ENCODE results near the gene HRC.

HRC gene

GRCh38 chr19:49157445-49158224 is 2.4 kb upstream of the HRC start, which contains the start of gene TRPM4:
TRPM4 (plus strand) TSS chr19:49157792; CDS start chr19:49157867, 75 bp downstream.
- H3K4me3 ChIP-seq (ENCODE audit: low read depth, low read length) = peak within 1 kb of the TSS; percentile 94
- no peak for TF ChIP-seq CTCF (IDR thresholded peaks at IDR 0.05; ENCODE audit: low read depth, low read length)

DNA sequence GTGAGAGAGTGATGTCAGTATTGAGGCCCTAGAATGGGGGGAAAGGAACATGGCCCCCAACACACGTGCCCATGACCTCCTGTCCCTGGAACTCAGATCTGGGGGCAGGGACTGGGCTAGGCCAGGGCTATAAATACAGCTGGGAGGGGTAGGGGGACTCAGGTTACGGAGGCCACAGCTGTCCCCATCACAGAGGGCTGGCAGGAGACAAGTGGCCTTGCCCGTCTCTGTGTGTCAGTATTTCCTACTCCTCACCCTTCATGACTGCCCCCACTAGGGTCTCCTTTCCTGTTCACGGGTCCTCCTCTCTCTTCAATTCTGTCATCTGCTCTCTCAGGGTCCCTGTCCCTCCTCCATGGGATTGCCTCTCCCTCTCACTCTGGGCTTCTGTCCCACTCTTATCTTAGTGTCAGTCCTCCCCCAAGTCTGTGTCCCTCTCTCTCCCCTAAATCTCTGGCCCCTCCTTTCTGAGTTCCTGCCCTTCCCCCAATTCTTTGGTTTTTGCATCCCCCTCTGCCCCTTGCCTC is 687 bp upstream of the HRC start:
- H3K4me3 ChIP-seq (ENCODE audit: low read depth, low read length) = no peak overlapping the region
- TF ChIP-seq CTCF (IDR thresholded peaks at IDR 0.05; ENCODE audit: low read depth, low read length) = no peak

DNA sequence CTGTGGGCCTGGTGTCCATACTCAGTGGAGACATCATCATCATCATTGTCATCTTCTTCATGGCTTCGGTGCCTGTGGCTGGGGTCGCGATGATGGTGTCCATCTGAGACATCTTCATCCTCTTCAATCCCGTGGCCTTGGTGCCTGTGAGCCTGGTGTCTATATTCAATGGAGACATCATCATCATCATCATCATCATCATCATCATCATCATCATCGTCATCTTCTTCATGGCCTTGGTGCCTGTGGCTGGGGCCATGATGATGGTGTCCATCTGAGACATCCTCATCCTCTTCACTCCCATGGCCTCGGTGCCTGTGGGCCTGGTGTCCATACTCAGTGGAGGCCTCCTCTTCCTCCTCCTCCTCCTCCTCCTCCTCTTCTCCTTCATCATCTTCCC is 917 bp downstream of the HRC start:
- H3K4me3 ChIP-seq (ENCODE audit: low read depth, low read length) = no peak overlapping the region

DNA sequence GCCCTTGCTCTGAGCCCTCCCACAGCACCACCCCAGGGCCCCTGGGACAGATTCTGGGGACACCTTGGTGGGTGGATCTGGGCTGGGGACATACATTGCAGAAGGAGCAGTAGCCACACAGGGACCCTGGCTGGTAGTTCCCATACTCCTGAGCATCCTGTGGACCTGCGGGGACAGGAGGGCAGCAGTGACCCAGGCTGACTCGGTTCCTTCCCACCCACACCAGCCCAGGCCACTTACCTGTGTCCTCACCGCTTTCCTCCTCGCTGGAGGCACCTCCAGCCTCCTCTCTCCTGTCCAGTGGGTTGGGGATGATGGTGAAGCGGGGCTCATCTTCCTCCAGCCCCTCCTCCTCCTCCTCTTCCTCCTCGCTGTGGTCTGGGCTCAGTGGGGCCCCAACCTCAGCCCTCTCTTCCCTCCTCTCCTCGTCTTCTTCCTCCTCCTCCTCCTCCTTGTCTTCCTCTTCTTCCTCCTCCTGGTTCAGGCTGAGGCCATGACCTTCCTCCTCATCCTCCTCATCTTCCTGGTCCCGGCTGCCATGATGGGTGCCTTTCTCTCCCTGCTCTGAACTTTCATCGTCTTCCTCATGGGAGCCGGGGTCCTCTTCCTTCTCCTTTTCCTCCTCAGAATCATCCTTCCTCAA is 1.9 kb downstream of the HRC start:
- TF ChIP-seq CTCF (IDR thresholded peaks at IDR 0.05; ENCODE audit: low read depth, low read length) = no peak
- H3K4me3 ChIP-seq (ENCODE audit: low read depth, low read length) = no peak overlapping the region

More for the DNA sequence above, 917 bp downstream of the HRC start:
- no peak for TF ChIP-seq CTCF (IDR thresholded peaks at IDR 0.05; ENCODE audit: low read depth, low read length)

DNA sequence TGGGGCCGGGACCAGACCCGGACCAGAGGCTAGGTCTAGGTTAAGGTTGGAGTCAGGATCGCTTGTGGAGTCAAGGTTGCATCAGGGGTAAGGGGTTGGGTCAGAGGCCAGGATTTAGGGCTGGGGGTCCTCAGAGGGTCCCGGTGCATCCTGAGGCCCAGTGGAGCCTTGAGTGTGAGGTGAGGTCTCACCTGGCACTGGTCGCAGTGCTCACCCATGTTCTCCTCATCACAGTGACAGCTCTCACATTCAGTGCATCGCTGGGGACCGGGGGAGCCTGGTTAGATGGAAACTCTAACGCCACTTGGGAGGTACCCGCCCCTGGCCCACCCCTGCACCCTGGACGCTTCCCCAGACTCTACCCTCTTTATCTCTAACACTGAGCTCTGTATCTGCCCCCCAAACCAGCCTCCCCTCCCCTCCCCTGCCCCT is 3.1 kb downstream of the HRC start:
- TF ChIP-seq CTCF (IDR thresholded peaks at IDR 0.05; ENCODE audit: low read depth, low read length) = no peak
- no peak overlapping the region for H3K4me3 ChIP-seq (ENCODE audit: low read depth, low read length)

DNA sequence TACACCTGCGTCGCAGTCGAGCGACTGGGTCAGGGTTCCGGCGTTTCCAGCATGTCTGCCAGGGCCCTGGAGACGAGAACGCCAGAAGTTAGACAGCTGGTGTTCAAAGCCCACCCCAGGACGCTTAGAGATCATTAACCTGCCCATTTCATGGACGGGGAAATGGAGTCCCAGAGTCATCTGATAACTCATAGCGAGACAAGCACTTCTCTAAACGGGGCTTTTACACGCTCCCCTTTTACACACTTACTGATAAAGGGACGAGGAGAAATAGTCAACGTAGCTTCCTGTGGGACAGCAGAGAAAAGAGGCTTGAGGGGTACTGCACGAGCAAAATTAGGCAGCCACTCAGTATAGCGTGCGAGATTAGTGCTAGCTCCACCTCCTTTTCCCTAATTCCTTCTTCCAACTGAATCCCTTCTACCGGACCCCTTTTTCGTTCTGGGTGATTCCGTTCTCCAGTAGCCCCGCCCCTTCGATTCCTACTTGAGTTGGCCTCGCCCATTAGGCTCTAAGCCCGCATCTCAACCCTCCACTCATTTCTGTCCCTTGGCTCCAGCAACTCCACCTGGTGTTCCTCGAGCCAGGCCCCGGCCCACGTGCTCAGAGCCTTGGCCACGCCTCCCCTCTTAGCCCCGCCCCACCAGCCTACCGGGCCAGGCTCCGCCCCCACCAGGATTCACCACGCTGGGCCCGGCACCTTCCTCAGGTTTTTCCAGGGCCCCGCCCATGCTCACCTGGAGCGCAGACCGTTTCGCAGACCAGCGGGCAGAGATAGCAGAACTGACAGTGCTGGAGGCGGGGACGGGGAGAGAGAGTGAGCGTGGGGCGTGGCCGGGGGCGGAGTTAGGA is 3.7 kb downstream of the HRC start:
- no peak for TF ChIP-seq CTCF (IDR thresholded peaks at IDR 0.05; ENCODE audit: low read depth, low read length)
- H3K4me3 ChIP-seq (ENCODE audit: low read depth, low read length) = no peak overlapping the region
